ENCODE results near the gene TENM3. TPM values are rescaled to one million over a fixed set of nuclear protein-coding genes. Genes with fewer than 3 reads are reported as not detected.

The TENM3 gene
- total RNA-seq, 1 donor from 2014 or later: 40.4 TPM

GRCh38 chr4:182346250-182346649, 103.0 kb downstream of the TENM3 start:
- H3K36me3 Mint-ChIP-seq (ENCODE audit: insufficient read depth): peaks cover 1% of the 10 kb centered on the region
- no peak for DNase-seq (ENCODE audit: low spot score, unreplicated experiment)
- H3K9me3 Mint-ChIP-seq (ENCODE audit: low read depth): no peaks in the 10 kb centered on the region
- no peak overlapping the region for H3K4me3 Mint-ChIP-seq (ENCODE audit: low read depth)
- no peak for TF ChIP-seq CTCF (IDR thresholded peaks at IDR 0.05; ENCODE audit: unreplicated experiment)
- H3K4me1 Mint-ChIP-seq (ENCODE audit: low read depth): peaks cover 21% of the 10 kb centered on the region
- no peak overlapping the region for H3K27ac Mint-ChIP-seq
- H3K27me3 Mint-ChIP-seq: no peaks in the 10 kb centered on the region

GRCh38 chr4:182346675-182347375, 103.6 kb downstream of the TENM3 start:
- H3K4me1 Mint-ChIP-seq (ENCODE audit: low read depth): peaks cover 21% of the 10 kb centered on the region

GRCh38 chr4:182348779-182349326, 105.7 kb downstream of the TENM3 start:
- Mint-ChIP-seq H3K4me1 (ENCODE audit: low read depth) (peaks cover 24% of the 10 kb centered on the region), H3K9me3 (ENCODE audit: low read depth) (no peaks in the 10 kb centered on the region), H3K27me3 (no peaks in the 10 kb centered on the region), H3K36me3 (ENCODE audit: insufficient read depth) (peaks cover 1% of the 10 kb centered on the region), H3K27ac (no peak overlapping the region), H3K4me3 (ENCODE audit: low read depth) (no peak overlapping the region)
- TF ChIP-seq CTCF (IDR thresholded peaks at IDR 0.05; ENCODE audit: unreplicated experiment): no peak
- DNase-seq (ENCODE audit: low spot score, unreplicated experiment): no peak

More at GRCh38 chr4:182346675-182347375, 103.6 kb downstream of the TENM3 start:
- DNase-seq (ENCODE audit: low spot score, unreplicated experiment): no peak
- no peak for TF ChIP-seq CTCF (IDR thresholded peaks at IDR 0.05; ENCODE audit: unreplicated experiment)
- peaks cover 1% of the 10 kb centered on the region for H3K36me3 Mint-ChIP-seq (ENCODE audit: insufficient read depth)
- H3K27ac Mint-ChIP-seq: no peak overlapping the region
- no peak overlapping the region for H3K4me3 Mint-ChIP-seq (ENCODE audit: low read depth)
- H3K9me3 Mint-ChIP-seq (ENCODE audit: low read depth): no peaks in the 10 kb centered on the region
- no peaks in the 10 kb centered on the region for H3K27me3 Mint-ChIP-seq

- Mint-ChIP-seq H3K36me3 (ENCODE audit: insufficient read depth) (peaks cover 1% of the 10 kb centered on the region), H3K27ac (no peak overlapping the region), H3K9me3 (ENCODE audit: low read depth) (no peaks in the 10 kb centered on the region), H3K4me3 (ENCODE audit: low read depth) (no peak overlapping the region), H3K4me1 (ENCODE audit: low read depth) (peaks cover 17% of the 10 kb centered on the region), H3K27me3 (no peaks in the 10 kb centered on the region)
- no peak for DNase-seq (ENCODE audit: low spot score, unreplicated experiment)
- TF ChIP-seq CTCF (IDR thresholded peaks at IDR 0.05; ENCODE audit: unreplicated experiment): no peak
Measured at GRCh38 chr4:182350041-182350440, 106.8 kb downstream of the TENM3 start.

- Mint-ChIP-seq H3K27me3 (no peaks in the 10 kb centered on the region), H3K27ac (no peak overlapping the region), H3K4me1 (ENCODE audit: low read depth) (peaks cover 14% of the 10 kb centered on the region), H3K4me3 (ENCODE audit: low read depth) (no peak overlapping the region), H3K36me3 (ENCODE audit: insufficient read depth) (peaks cover 1% of the 10 kb centered on the region), H3K9me3 (ENCODE audit: low read depth) (peaks cover 5% of the 10 kb centered on the region)
- no peak for DNase-seq (ENCODE audit: low spot score, unreplicated experiment)
- TF ChIP-seq CTCF (IDR thresholded peaks at IDR 0.05; ENCODE audit: unreplicated experiment): no peak
Measured at GRCh38 chr4:182351485-182351884, 108.3 kb downstream of the TENM3 start.

Measured in progenitor cell of endocrine pancreas (in vitro differentiated cells).